ENCODE data around the gene TKTL1. TPM values are rescaled to one million over a fixed set of nuclear protein-coding genes. Genes with fewer than 3 reads are reported as not detected.

Gene TKTL1
- total RNA-seq, 1 donor from 2014 or later, result not detected

GRCh38 chrX:154310616-154311536, 15.3 kb downstream of the TKTL1 start:
- no peak for TF ChIP-seq CTCF (IDR thresholded peaks at IDR 0.05; ENCODE audit: insufficient read depth, low read length, severe bottlenecking)
- Histone ChIP-seq H3K27me3 (ENCODE audit: control insufficient read depth, insufficient read depth, low read length) (no peaks in the 10 kb centered on the region), H3K4me3 (ENCODE audit: low read depth, low read length) (no peak overlapping the region), H3K36me3 (ENCODE audit: control insufficient read depth, insufficient read depth, low read length) (no peaks in the 10 kb centered on the region)
- FAIRE-seq (no peak), DNase-seq (ENCODE audit: low read depth) (no peak)

DNA sequence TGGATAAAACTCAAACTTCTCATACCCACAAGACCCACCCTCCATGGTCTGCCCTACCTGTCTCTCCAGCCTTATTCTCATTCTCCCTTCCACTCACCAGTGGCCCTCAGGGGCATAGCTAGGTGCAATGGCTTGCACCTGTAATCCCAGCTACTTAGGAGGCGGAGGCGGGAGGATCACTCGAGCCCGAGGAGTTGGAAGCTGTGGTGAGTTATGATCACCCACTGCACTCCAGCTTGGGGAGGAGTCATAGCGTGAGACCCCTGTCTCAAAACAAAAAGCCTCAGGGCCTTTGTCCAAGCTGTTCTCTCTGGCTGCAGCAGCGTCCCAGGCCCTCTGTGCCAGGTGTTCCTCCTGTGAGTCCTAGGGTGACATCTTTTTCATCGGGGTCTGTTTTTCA, 16.5 kb downstream of the TKTL1 start:
- H3K27me3 ChIP-seq (ENCODE audit: control insufficient read depth, insufficient read depth, low read length), result no peaks in the 10 kb centered on the region
- no peak for TF ChIP-seq CTCF (IDR thresholded peaks at IDR 0.05; ENCODE audit: insufficient read depth, low read length, severe bottlenecking)
- H3K36me3 ChIP-seq (ENCODE audit: control insufficient read depth, insufficient read depth, low read length), result no peaks in the 10 kb centered on the region
- DNase-seq (ENCODE audit: low read depth) (no peak), FAIRE-seq (no peak)
- no peak overlapping the region for H3K4me3 ChIP-seq (ENCODE audit: low read depth, low read length)

DNA sequence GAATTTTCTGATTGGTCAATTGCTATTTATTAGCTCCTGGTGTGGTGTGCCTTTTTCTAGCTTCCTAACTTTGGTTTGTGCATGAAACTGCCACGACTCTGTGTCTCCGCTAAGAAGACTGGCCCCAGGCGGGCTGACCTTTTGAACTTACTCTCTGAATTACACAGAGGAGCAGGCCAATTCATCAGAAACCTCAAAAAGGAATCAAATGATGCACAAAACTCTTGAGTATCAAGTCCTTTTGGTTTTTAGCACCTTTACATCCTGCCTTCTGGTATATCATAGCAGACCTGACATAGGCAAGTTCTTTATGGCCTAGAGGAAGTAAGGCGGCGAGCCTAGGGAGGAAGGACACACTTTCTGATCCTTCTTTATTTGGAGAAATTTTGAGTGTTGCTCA, 17.6 kb downstream of the TKTL1 start:
- H3K4me3 ChIP-seq (ENCODE audit: low read depth, low read length), result no peak overlapping the region
- TF ChIP-seq CTCF (IDR thresholded peaks at IDR 0.05; ENCODE audit: insufficient read depth, low read length, severe bottlenecking), result no peak
- H3K27me3 ChIP-seq (ENCODE audit: control insufficient read depth, insufficient read depth, low read length), result no peaks in the 10 kb centered on the region
- no peak for DNase-seq (ENCODE audit: low read depth)
- H3K36me3 ChIP-seq (ENCODE audit: control insufficient read depth, insufficient read depth, low read length), result no peaks in the 10 kb centered on the region
- FAIRE-seq, result no peak

DNA sequence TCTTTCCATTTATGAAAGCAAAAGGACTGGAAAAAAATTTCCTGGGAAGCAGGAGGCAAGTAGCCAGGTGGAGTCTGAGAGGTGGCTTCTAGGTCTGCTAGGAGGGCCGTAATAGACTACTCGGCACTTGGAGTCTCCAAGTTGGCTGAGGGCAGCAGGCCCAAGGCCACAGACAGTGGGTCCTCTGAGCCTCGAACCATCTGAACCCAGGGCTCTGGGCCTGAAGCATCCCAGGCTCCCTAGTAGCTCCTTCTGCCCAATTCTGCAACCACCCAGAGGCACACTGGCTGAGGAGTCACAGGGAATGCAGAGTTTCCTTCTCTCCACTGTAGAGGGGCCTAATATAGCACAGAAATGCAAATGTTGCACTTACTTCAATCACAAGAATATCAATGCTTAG, 19.8 kb downstream of the TKTL1 start:
- H3K27me3 ChIP-seq (ENCODE audit: control insufficient read depth, insufficient read depth, low read length), result no peaks in the 10 kb centered on the region
- FAIRE-seq (no peak), DNase-seq (ENCODE audit: low read depth) (no peak)
- H3K4me3 ChIP-seq (ENCODE audit: low read depth, low read length), result no peak overlapping the region
- no peak for TF ChIP-seq CTCF (IDR thresholded peaks at IDR 0.05; ENCODE audit: insufficient read depth, low read length, severe bottlenecking)
- no peaks in the 10 kb centered on the region for H3K36me3 ChIP-seq (ENCODE audit: control insufficient read depth, insufficient read depth, low read length)

- Histone ChIP-seq H3K4me3 (ENCODE audit: low read depth, low read length) (no peak overlapping the region), H3K27me3 (ENCODE audit: control insufficient read depth, insufficient read depth, low read length) (no peaks in the 10 kb centered on the region), H3K36me3 (ENCODE audit: control insufficient read depth, insufficient read depth, low read length) (no peaks in the 10 kb centered on the region)
- FAIRE-seq, result no peak
- TF ChIP-seq CTCF (IDR thresholded peaks at IDR 0.05; ENCODE audit: insufficient read depth, low read length, severe bottlenecking), result peak; percentile 42
- peak; percentile 6 for DNase-seq (ENCODE audit: low read depth)
Measured at GRCh38 chrX:154317391-154317995, 21.9 kb downstream of the TKTL1 start.
